ENCODE results near the gene MAPK10.

Gene MAPK10

DNA sequence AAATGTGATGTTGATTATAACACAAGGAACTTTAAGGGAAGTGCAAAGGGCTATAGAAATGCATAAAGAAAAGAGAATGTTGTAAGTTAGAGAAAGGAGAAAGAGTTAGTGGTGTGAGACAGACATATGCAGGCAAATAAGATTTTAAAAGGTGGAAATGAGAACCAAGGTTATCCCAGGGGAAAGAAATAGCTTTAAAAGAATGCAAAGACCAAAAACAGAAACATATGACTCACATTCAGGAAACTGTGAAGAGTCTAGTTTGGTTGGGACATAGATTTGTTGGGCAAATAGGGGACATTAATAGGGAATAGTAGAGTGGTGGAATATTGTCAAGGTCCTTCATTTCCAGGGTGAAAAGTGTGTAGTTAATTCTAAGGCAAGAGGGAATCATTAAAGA lies 52.4 kb downstream of the MAPK10 start:
- H3K27me3 ChIP-seq (ENCODE audit: control insufficient read depth, insufficient read depth, low read length): no peaks in the 10 kb centered on the region
- TF ChIP-seq, protein P1, sequence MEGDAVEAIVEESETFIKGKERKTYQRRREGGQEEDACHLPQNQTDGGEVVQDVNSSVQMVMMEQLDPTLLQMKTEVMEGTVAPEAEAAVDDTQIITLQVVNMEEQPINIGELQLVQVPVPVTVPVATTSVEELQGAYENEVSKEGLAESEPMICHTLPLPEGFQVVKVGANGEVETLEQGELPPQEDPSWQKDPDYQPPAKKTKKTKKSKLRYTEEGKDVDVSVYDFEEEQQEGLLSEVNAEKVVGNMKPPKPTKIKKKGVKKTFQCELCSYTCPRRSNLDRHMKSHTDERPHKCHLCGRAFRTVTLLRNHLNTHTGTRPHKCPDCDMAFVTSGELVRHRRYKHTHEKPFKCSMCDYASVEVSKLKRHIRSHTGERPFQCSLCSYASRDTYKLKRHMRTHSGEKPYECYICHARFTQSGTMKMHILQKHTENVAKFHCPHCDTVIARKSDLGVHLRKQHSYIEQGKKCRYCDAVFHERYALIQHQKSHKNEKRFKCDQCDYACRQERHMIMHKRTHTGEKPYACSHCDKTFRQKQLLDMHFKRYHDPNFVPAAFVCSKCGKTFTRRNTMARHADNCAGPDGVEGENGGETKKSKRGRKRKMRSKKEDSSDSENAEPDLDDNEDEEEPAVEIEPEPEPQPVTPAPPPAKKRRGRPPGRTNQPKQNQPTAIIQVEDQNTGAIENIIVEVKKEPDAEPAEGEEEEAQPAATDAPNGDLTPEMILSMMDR (IDR thresholded peaks at IDR 0.05): no peak

DNA sequence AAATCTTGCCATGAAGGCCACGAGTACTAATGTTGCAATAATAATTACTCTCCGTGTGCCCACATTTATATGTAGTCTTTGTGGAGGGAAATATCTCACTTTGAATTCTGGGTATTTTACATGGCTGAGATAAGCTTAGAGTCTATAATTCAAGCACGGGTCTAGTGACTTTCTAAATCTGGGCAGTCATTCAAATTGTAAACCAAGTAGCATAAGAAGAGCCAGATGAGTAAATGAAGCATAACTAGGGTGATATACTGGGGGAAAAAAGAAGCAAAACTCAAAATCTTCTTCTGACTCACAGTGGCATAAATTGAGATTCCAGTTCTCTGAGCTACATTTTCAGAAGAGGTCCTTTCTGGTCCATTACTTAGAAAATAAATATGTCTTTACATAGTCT lies 53.0 kb downstream of the MAPK10 start:
- H3K27me3 ChIP-seq (ENCODE audit: control insufficient read depth, insufficient read depth, low read length): no peaks in the 10 kb centered on the region
- TF ChIP-seq, protein P1 (IDR thresholded peaks at IDR 0.05): no peak
- H3K27ac ChIP-seq: no peak overlapping the region
- H3K36me3 ChIP-seq (ENCODE audit: control insufficient read depth, insufficient read depth, low read length): no peaks in the 10 kb centered on the region
- H3K4me1 ChIP-seq: no peaks in the 10 kb centered on the region
- H2AFZ ChIP-seq: no peak overlapping the region
- H3K9me3 ChIP-seq (ENCODE audit: control insufficient read depth, low read length): no peaks in the 10 kb centered on the region
- H3K4me2 ChIP-seq (ENCODE audit: low read length): no peak overlapping the region
- H3K79me2 ChIP-seq: no peaks in the 10 kb centered on the region
- H3K4me3 ChIP-seq (ENCODE audit: low read depth, low read length): no peak overlapping the region
- H3K9ac ChIP-seq: no peak overlapping the region

More for the DNA sequence above, 52.4 kb downstream of the MAPK10 start:
- Histone ChIP-seq H3K79me2 (no peaks in the 10 kb centered on the region), H3K9ac (no peak overlapping the region), H3K36me3 (ENCODE audit: control insufficient read depth, insufficient read depth, low read length) (no peaks in the 10 kb centered on the region), H3K4me1 (no peaks in the 10 kb centered on the region), H3K4me3 (ENCODE audit: low read depth, low read length) (no peak overlapping the region), H2AFZ (no peak overlapping the region), H3K9me3 (ENCODE audit: control insufficient read depth, low read length) (no peaks in the 10 kb centered on the region), H3K4me2 (ENCODE audit: low read length) (no peak overlapping the region), H3K27ac (no peak overlapping the region)

DNA sequence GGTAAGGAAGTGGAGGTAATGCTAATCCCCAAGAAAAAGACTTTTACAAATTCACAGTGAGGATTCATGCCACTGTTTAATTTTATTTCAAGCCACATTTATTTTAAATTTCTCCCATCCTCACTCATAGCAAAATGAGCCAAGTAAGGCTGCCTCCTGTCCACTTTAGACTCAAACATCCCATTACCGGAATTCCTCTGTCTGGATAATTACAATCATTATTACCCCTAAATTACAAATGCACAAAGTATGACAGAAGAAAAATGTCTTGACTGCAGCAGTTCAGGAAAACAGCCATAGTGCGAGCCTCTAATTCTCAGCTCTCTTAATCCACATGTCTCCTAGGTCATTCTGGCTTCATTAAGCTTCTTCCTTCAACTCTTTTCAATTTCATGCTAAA lies 57.0 kb downstream of the MAPK10 start:
- Histone ChIP-seq H3K9me3 (ENCODE audit: control insufficient read depth, low read length) (no peaks in the 10 kb centered on the region), H3K36me3 (ENCODE audit: control insufficient read depth, insufficient read depth, low read length) (no peaks in the 10 kb centered on the region), H3K9ac (no peak overlapping the region), H3K4me3 (ENCODE audit: low read depth, low read length) (no peak overlapping the region), H3K4me1 (no peaks in the 10 kb centered on the region), H3K27ac (no peak overlapping the region), H3K79me2 (no peaks in the 10 kb centered on the region), H3K4me2 (ENCODE audit: low read length) (no peak overlapping the region), H2AFZ (no peak overlapping the region), H3K27me3 (ENCODE audit: control insufficient read depth, insufficient read depth, low read length) (no peaks in the 10 kb centered on the region)
- TF ChIP-seq, protein P1 (IDR thresholded peaks at IDR 0.05): no peak

DNA sequence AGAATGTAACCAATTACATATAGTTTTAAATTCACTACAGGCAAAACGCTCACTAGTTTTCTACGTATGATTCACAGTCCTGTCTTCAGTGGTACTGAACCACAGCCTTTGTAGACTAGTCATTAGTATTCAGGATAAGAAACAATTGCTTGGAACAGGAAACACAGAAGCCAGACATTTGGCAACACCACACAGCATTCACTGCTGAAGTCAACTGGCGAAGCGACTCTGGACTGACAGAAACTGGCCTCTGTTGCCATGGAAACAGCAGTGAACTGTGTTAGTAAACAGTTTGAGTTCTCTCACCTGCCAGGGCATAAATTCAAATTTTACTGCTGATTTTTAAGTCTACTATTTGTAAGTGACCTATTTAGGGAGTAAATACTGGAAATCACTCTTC lies 57.6 kb downstream of the MAPK10 start:
- Histone ChIP-seq H3K9ac (no peak overlapping the region), H3K4me1 (no peaks in the 10 kb centered on the region), H2AFZ (no peak overlapping the region), H3K36me3 (ENCODE audit: control insufficient read depth, insufficient read depth, low read length) (no peaks in the 10 kb centered on the region), H3K4me3 (ENCODE audit: low read depth, low read length) (no peak overlapping the region), H3K27me3 (ENCODE audit: control insufficient read depth, insufficient read depth, low read length) (no peaks in the 10 kb centered on the region), H3K4me2 (ENCODE audit: low read length) (no peak overlapping the region), H3K79me2 (no peaks in the 10 kb centered on the region), H3K9me3 (ENCODE audit: control insufficient read depth, low read length) (no peaks in the 10 kb centered on the region), H3K27ac (no peak overlapping the region)
- TF ChIP-seq, protein P1 (IDR thresholded peaks at IDR 0.05): no peak

DNA sequence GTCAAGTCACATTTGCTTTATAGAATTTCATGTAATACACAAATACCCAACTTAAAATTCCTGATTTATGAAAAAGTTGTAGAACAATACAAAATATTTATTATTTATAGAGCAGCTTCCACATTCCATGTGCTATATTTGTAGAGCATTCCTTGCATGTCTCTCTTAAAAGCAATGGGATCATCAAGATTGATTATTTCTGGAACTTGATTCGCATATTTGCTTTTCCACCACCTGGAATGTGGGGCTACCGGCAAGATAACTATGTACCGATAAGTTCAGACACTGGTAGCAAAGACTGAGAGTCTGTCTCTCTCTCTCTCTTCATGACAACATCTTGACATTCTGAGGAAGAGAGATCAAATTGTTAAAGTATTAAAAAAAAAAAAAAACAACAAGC lies 59.3 kb downstream of the MAPK10 start:
- H3K4me3 ChIP-seq (ENCODE audit: low read depth, low read length): no peak overlapping the region
- H3K27ac ChIP-seq: no peak overlapping the region
- H3K9me3 ChIP-seq (ENCODE audit: control insufficient read depth, low read length): no peaks in the 10 kb centered on the region
- H3K9ac ChIP-seq: no peak overlapping the region
- H3K4me2 ChIP-seq (ENCODE audit: low read length): no peak overlapping the region
- H2AFZ ChIP-seq: no peak overlapping the region
- no peaks in the 10 kb centered on the region for H3K79me2 ChIP-seq
- H3K27me3 ChIP-seq (ENCODE audit: control insufficient read depth, insufficient read depth, low read length): no peaks in the 10 kb centered on the region
- no peaks in the 10 kb centered on the region for H3K36me3 ChIP-seq (ENCODE audit: control insufficient read depth, insufficient read depth, low read length)
- TF ChIP-seq, protein P1 (IDR thresholded peaks at IDR 0.05): no peak
- no peaks in the 10 kb centered on the region for H3K4me1 ChIP-seq
